ENCODE measurements around the gene SLC24A4.
"Not testable (repeated sequence)": the region's sequence is repeated elsewhere in the genome, so short reads cannot be mapped to it uniquely, and the experiment has no call there.

SLC24A4 gene

GRCh38 chr14:92373336-92373735, 50.4 kb downstream of the SLC24A4 start:
- no peak for DNase-seq

DNA sequence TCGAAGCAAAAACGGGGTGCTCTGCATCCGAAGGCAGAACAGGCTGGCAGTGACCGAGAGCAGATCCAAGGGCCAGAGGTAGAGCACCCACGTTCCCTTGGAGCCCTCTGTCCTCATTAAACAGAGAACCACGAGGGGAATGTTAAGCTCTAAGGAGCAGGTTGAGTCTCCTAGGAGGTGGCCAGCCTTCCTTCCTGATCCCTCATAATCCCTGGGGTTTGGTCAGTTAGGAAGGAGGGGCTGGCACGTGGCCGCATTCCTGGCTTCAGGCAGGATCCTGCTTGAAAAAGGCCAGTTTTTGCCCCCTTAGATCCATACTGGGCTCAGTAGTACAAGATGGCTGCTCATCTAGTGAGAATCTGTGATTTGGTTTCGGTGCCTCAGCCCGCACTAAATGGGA, 57.2 kb downstream of the SLC24A4 start:
- no peak for DNase-seq

GRCh38 chr14:92380582-92380981, 57.6 kb downstream of the SLC24A4 start:
- DNase-seq: no peak

DNA sequence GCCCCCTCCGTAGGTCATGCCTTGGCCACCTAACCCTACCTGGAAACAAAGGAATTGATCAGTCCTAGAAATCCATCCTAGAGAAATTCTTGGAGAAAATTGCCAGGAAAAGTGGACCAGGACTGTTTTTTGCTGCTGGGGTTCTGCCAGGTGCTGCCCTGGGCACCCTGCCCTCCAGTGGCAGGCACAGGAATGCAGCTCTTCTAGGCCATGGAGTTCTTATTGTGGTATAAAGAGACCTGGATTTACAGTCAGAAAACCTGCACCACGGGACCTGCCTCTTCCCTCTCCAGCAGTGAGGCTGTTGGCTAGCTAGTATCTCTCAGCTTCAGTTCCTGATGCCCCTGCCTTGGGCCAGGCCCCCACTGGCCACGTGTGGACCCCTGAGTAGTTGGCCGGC, 59.7 kb downstream of the SLC24A4 start:
- no peak for DNase-seq

DNA sequence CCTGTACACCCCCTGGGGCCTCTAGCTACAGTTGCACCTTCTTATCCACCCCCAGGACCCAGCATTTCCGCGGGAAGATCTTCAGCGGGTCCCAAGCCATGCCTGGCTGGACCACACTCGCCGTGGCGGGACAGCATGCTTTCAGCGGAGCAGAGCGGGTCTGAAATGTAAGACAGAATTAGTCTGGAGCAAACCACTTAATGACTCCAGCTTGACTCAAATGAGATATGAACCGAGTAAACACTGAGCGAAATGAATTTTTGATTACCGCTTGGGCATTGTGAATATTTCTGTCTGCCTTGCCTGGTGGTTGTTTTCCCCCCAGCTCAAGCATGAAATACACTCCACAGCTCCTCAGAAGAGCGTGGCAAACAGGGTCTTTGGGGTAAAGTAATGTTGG, 60.8 kb downstream of the SLC24A4 start:
- DNase-seq: no peak

DNA sequence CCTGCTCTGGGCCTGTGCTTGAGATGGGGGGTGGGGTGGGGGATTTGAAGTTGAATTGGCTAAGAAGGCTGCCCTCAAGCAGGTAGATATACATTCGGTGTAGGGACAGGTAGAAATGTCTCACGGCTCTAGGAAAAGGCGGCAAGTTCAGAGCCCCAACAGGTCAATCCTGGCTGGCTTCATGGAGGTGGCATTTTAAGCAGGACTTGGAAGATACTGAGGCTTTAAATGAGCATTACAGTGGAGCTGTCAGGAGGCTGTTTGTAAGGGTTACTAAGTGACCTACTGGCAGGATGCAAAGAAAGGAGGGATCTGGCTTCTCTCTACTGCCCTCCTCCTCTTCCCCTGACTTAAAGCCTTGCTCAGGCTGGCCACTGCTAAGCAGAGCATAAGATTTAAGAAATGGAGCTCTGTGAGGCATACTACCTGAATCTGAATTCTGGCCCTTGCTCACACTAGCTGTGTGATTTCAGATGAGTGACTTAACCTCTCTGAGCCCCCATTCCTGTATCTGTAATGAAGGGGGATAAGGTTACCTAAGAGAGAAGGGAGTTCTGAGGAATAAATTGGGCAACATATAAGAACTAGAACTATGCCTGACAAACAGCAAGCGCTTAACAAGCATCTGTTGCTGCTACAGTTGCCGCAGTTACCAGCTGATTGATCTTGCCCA, 61.6 kb downstream of the SLC24A4 start:
- no peak for DNase-seq

DNA sequence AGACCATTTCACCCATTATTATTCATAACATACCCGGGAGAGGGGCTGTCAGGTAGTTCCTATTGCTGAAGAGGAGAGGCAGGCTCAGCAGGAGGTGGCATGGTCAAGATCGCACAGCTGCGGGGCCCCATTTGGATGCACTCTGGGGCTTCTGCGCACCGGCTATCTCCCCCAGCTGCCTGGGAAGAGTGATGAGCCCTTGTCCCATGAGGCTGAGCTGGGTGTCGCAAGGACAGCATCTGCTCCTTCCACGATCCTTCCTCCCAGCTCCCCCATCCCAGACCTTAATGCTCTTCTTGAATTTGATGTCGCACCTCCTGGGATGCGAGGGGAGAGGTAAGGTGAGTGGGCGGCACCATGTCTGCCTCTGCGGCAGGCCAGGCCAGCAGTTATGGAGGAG, 62.6 kb downstream of the SLC24A4 start:
- DNase-seq: no peak

DNA sequence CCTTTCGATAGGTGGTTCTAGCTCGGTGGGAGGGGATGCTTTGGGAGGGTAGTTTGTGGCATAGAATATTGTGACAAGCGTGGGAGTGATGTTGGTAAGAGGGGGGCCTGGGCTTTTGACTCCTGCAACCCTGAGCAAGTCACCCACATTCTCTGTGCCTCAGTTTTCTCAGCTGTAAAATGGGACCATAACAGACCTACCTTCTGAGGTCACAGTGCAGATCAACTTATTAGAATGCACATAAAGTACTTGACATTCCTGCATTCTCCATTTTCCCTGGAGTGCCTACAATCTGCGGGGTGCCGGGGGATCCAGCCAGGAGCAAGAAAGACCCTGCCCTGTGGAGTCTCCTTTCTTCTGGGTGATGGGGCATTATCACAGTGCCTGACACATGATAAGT, 63.2 kb downstream of the SLC24A4 start:
- no peak for DNase-seq

GRCh38 chr14:92386637-92387036, 63.7 kb downstream of the SLC24A4 start:
- no peak for DNase-seq

- DNase-seq: no peak
These were observed 64.6 kb downstream of the SLC24A4 start for GRCh38 chr14:92387578-92387977.

- no peak for DNase-seq
These were observed 66.7 kb downstream of the SLC24A4 start for GRCh38 chr14:92389598-92390158.

DNA sequence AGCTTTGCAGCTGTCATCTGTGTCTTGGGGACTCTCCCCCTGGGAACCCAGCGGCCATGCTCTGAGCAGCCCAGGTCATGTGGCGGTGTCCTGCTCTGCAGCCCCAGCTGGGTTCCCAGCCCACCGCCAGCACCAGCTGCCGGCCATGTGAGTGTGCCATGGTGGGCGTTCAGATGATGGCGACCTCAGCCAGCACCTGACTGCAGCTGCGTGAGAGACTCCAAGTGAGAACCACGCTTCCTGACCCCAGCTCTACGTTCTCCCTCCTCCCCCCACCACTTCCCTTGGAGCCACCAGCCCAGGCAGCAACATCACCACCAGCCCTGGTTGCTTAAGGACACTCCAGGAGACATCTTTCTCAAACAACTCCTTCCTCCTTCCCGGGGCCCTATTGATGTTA, 68.8 kb downstream of the SLC24A4 start:
- no peak for DNase-seq

GRCh38 chr14:92392711-92393110, 69.7 kb downstream of the SLC24A4 start:
- DNase-seq: no peak

GRCh38 chr14:92397150-92397952, 74.4 kb downstream of the SLC24A4 start:
- no peak for DNase-seq

GRCh38 chr14:92397953-92398564, 75.1 kb downstream of the SLC24A4 start:
- DNase-seq: no peak

- no peak for DNase-seq
These were observed 76.1 kb downstream of the SLC24A4 start for GRCh38 chr14:92398888-92399636.

DNA sequence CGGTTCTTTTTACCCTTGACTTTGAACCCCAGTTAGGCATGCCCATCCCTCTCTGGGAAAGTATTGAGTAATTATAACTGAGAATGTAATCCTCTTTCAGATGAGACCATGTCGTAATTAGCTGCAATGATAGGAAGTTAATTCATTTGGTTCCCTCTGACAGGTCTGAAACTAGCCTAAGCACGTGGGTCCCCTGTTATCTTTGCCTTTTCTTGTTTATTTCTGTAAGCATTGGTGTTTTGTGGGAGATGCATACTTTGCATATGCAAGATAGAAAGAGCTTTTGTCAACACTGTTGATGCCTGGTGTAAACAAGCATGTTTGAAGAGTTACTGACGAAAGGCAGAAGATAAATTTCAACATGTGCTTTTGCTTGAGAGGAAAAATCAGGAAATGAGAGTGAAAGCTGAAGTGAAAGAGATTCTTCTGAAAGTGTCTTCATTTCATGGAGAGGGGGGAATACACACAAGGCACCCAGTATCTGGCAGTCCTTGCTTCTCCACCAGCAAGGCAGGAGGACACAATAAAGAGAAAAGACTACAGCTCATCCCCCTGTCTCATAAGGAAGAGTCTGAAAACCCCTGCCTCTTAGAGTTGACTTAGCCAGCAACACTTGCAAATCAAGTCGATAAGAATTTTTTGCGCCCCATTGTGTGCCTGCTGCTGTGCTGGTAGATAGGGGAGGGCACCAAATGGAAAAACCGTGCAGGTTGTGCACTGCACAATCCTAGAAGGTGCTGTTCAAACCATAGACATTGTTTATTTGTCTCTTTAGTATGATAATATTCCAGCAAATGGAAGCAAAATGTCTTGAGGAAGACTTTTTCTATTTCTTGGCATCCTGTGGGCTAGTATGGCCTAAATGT, 77.8 kb downstream of the SLC24A4 start:
- DNase-seq: no peak

DNA sequence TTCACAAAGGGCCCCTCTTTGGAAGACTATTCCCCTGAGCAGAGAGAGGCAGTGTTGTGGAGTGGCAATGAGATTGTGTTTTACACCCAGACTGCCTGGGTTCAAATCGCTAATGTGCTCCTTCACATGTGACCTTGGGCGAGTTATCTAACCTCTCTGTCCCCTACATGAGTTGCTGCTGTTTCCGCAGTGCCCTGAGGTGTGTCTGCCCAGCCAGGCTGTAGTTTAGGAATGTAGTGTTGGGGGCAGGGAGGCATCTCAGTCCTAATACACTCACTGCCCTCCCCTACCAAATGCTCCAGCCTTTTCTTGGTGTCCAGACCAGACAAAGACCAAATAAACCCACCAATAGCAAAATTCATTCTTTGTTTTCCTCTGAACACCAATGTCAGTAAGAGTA, 78.6 kb downstream of the SLC24A4 start:
- DNase-seq: no peak

DNA sequence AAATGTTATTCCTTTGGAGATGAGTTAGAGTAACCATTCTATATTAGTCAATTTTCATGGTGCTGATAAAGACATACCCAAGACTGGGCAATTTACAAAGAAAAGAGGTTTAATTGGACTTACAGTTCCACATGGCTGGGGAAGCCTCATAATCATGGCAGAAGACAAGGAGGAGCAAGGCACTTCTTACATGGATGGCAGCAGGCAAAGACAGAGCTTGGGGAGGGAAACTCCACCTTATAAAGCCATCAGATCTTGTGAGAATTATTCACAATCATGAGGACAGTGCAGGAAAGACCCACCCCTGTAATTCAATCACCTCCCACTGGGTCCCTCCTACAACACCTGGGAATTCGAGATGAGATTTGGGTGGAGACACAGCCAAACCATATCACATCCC, 79.5 kb downstream of the SLC24A4 start:
- DNase-seq: not testable (repeated sequence)

GRCh38 chr14:92404018-92404417, 81.1 kb downstream of the SLC24A4 start:
- DNase-seq: no peak

DNA sequence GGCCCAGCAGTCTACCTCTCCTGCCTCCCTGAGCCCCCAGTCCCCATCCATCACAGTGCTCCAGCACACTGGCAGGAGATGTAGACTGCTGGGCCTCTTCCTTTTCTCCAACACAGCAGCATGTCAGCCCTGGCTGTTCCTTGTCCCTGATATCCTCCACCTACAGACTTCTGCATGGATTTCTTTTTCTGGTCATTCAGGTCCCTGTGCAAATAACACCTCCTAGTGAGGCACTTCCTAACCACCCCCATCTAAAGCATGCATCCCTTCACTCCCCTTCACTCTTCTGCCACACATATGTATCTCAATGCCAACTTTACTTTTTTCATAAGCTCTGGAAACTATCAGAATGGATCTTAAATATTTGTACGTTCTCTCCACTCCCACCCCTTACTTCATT, 81.5 kb downstream of the SLC24A4 start:
- DNase-seq: no peak

DNA sequence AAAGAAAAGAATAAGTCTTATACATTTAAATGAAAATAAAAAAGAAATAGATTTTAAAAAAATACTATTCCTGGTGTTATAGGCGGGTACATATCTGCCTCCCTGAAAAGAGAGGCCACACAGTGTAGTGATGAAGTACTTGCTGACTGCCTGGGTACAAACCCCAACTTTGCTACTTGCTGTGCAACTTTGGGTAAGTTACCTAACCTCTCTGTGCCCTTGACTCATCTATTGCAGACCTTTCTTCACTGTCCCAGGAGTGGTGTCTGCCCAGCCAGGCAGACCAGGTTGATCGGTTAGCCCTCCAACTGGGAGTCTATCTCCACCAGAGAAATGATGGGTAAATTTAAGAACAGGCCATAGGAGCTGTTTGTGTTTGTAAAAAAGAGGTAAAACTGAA, 82.0 kb downstream of the SLC24A4 start:
- no peak for DNase-seq

All from SHP77 treated with DMSO at 0.1 percent for 48 hours (cell line).